ENCODE results near the gene RARRES2.
A peak's percentile ranks its signal among the peaks of the same experiment; 100 is the strongest.

RARRES2 gene

DNA sequence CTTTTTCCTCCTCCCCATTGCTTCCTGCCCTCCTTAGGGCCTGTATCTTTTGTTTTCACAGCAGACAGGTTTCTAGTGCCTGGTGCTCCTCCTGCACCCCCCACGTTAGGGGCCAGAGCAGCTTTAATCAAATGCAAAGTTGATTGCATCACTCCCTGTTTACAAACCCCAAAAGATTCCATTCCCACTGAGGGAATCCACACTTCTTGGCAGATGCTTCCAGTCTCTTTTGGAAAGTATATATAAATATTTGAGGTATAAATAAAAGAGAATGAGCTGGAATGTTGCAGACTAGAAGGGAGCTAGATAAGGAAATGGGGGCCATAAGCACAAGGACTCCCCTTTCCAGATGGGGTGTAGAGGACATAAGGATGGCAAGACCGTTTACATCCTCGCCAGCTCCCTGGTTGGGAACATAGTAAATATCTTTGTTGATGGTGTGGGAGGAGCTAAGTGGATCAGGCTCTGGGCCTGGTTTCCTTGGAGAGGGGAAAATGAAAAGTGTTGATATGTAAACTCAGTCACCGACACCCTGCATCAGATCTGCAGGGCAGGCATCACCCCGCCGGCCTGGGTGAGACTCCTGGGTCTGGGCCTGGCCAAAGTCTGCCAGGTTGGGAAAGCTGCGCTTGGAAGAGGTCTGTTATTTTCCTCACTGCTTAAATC is 6.2 kb downstream of the RARRES2 start:
- 0 out of 2 replicates have a peak overlapping the region, but pooled peaks have one; percentile 1 for H3K27ac ChIP-seq
- TF ChIP-seq, protein P1, sequence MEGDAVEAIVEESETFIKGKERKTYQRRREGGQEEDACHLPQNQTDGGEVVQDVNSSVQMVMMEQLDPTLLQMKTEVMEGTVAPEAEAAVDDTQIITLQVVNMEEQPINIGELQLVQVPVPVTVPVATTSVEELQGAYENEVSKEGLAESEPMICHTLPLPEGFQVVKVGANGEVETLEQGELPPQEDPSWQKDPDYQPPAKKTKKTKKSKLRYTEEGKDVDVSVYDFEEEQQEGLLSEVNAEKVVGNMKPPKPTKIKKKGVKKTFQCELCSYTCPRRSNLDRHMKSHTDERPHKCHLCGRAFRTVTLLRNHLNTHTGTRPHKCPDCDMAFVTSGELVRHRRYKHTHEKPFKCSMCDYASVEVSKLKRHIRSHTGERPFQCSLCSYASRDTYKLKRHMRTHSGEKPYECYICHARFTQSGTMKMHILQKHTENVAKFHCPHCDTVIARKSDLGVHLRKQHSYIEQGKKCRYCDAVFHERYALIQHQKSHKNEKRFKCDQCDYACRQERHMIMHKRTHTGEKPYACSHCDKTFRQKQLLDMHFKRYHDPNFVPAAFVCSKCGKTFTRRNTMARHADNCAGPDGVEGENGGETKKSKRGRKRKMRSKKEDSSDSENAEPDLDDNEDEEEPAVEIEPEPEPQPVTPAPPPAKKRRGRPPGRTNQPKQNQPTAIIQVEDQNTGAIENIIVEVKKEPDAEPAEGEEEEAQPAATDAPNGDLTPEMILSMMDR (conservative IDR thresholded peaks at IDR 0.05): no peak

DNA sequence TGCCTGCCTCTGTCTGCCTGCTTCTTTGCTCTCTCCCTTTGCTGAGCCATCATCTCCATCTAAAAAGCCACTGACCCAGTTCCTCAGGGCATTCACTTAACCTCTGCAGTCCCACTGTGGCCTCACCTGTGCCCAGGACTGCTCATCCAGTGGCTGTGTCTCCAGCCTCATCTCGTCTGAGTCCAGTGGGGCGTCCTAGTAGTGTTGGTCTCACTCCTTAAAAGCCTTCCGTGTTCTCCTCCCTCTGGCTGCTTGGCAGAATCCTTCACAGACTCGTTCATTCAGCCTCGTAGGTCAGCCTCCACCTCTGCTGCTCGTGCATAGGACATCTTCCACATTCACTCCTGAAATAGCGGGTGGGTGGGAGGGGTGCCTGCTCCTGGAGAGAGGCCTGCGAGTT is 7.3 kb downstream of the RARRES2 start:
- no peak overlapping the region for H3K27ac ChIP-seq
- TF ChIP-seq, protein P1 (conservative IDR thresholded peaks at IDR 0.05): no peak

DNA sequence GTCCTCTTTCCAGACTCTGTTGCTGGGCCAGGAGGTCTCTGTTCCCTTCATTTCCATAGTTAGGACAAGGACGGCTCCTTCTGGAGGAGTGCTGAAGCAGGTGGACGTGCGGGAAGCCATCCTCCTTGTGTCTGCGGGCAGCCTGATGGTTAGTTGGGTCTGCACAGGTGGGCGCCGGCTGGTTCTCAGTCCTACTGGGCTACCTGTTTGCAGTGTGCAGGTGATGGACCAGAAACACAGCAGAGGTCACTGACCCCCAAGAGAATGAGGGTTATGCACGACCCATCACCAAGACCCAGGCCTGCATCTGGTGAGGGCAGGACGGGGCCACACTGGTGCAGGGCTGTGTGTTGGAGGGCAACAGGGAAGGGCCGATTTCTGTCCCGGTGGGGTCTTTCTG is 7.8 kb downstream of the RARRES2 start:
- TF ChIP-seq, protein P1 (conservative IDR thresholded peaks at IDR 0.05): no peak
- H3K27ac ChIP-seq: no peak overlapping the region

DNA sequence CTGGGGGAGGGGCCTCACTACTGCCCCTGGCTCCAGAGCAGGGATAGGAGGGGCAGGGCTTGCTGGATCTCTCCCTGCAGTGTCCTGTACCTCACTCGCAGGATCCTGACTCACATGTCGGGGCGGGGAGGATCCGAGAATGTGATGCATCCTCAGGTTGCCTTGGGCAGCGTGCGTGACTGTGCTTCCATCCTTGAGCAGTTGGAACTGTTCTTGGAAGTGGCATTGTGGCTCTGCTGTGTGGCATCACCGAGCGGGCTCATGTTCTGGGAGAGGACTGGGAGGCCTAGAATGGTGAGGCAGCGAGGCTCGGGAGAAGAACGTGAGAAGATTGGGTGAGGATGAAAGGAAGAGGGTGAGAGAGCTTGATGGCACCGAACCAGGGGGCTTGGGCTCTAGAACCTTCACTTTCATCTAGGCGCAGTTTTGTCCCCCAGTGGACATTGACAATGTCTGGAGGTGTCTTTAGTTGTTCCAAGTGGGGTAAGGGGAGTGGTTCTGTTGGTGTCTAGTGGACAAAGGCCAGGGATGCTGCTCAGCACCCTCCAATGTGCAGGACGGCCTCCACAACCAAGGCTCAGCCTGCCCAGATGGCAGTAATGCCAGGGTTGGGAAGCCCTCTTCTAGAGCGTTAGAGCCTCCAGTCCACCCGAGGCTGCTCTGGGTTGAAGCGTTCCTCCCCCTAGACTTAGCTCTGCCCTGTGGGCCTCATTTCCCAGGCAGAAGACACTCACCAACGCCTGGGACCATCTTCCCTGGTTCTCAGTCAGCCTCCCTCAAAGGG is 8.4 kb downstream of the RARRES2 start:
- TF ChIP-seq, protein P1 (conservative IDR thresholded peaks at IDR 0.05): no peak
- no peak overlapping the region for H3K27ac ChIP-seq

DNA sequence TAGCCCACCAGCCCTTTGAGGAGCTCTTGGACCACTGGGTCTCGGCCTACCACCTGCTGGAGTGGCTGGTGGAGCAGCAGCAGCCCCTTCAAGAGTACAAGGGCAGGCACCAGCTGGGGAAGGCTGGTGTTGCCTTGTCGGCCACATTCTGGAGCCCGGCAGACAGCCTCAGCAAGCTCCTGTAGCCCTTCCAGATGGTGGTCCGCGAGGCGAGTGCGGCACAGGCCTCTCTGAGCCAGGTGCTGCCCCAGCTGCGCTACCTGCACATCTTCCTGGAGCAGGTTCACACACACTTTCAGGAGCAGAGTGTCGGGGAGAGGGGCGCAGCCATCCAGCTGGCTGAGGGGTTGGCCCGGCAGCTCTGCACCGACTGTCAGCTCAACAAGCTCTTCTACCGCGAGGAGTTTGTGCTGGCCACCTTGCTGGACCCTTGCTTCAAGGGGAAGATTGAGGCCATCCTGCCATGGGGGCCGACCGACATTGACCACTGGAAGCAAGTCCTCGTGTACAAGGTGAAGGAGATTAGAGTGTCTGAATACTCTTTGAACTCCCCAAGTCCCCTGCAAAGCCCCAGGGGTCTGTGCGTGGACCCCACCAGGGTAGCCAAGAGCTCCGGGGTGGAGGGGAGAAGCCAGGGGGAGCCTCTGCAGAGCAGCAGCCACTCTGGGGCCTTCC is 11.1 kb downstream of the RARRES2 start:
- H3K27ac ChIP-seq: no peak overlapping the region
- TF ChIP-seq, protein P1 (conservative IDR thresholded peaks at IDR 0.05): no peak

DNA sequence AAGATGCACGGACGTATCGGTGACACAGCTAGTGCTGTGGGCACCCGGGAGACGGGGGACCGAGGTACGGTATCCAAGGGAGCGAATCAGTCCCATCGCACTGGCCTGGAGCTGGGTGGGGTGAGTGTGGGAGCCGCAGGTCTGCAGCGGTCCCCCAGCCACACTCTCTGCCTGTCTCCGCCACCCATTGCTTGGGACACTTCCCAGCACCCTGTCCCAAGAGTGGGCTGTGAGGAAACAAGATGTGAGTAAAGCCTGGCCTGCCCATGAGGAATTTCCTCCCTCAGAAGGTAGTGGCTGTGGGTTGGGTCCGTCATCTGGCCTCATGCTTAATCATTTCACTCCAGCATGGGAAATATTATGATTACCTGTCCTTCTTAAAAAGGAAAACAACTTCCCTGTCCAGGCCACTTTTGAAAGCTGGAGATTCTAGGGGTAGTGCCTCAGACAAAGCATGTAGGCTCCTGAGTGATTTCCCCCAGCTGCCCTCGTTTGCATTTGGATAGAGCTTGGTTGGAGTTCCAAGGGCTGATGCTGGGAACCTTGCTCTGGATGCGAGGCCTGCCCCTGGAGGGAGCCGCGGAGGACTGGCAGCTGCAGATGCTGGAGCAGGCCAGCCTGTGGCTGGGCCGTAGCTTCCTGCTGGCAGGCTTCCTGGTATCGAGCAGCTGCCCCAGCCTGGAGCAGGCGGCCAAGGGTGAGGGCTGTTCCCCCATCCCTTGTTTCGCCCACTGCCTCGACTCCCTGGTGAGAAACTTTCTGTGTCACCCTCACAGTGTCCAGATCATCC is 11.9 kb downstream of the RARRES2 start:
- no peak overlapping the region for H3K27ac ChIP-seq
- TF ChIP-seq, protein P1 (conservative IDR thresholded peaks at IDR 0.05): no peak
